HG03097 (cell line): Measurements from ENCODE around the gene TMEM54.

Experiments
- ATAC-seq: cut with Tn5 transposase; IDR thresholded peaks from one replicate; pipeline ENCODE4 v1.9.1; 2021; ENCODE audit not compliant: unreplicated experiment, low FRiP score

The TMEM54 gene

GRCh38 chr1:32867151-32867550 lies 34.0 kb downstream of the TMEM54 start:
- no peak for ATAC-seq

- ATAC-seq, result no peak
Observed at GRCh38 chr1:32865639-32866405, 35.4 kb downstream of the TMEM54 start.

DNA sequence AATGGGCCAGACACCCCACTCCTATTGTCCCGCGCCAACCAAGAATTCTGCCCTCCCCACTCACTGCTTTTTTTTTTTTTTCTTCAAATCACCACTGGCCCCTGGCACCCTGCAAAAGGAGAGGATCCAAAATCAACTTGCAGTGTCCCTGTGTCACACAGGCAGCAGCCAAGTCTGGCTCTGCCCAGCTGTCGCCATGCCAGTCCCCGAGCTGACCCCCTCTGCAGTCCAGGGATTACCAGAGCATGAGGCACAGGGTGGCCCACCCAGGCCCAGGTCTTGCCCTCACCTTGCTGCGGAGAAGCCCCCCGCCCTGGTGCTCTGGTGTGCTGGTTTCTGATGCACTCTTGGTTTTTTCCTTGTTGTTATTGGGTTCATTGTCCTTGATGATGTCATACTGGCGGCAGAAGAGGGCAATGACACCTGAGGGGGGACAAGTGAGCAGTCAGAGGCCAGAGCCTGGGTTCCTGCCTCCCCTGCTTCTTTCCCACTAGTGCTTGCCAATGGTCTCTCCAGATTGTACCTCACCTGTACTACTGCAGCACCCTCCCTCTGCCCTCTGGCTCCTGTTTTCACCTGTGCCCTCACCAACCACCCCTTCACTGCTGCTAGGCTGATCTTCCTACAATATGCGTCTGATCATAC lies 36.7 kb downstream of the TMEM54 start:
- ATAC-seq, result no peak

- ATAC-seq, result no peak
Observed at GRCh38 chr1:32863881-32864245, 37.3 kb downstream of the TMEM54 start.

- ATAC-seq, result no peak
Observed at GRCh38 chr1:32863218-32863880, 37.8 kb downstream of the TMEM54 start.

GRCh38 chr1:32861904-32862695 lies 39.1 kb downstream of the TMEM54 start:
- no peak for ATAC-seq

GRCh38 chr1:32860566-32860965 lies 40.6 kb downstream of the TMEM54 start:
- no peak for ATAC-seq

- no peak for ATAC-seq
Observed at GRCh38 chr1:32859915-32860314, 41.3 kb downstream of the TMEM54 start.

- no peak for ATAC-seq
Observed at GRCh38 chr1:32858791-32859190, 42.4 kb downstream of the TMEM54 start.

DNA sequence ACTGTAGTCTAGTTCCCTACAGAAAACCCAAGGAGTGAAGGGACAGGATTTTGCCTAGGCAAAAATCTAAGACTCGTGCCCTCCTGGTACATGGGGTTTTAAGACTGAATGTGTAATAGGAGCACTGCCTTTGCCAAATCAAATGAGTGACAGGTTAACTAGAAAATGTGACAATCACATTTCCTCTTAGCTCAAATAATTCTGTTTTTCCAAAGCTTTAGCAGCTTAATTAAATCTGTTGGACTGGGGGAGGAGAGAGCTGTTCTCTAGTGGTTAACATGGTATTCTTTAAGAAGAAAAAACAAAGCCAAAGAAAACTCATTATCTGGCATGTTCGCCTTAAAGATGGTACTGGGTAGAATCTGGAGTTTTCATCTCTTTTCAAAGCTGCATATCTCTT lies 43.1 kb downstream of the TMEM54 start:
- ATAC-seq, result no peak

DNA sequence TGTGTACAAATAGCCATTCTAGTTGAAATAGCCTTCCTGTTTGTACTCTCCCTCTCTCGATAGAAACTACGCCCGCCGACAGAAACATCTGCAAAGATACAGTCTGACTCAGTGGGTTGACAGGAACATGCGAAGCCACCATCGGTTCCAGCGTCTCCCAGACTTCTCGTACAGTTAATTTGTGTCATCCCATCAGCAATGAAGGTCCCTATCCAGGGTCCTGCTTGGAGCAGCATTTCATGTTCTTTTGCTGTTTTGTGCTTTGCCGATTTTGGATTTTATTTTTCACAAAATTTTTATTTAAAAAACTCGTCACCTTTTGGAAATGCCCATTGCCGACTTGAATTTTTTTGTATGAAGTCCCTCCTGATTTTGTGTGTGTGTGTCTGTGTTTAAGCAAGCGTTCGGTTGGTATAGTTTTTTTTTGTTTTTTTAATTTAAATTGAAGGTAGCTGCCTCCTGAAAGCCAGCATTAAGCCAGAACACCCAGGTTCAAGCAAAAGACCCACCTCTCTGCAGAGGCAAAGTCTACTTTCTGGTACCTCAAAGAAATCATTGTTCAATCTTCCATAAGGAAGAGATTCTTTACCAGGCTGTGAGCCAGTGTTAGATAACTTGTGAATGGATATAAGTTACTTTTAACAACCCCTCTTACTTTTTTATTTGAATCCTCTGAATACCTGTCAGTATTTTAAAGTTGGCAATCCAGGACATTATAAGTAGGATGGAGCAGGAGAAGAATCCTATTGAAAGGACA lies 45.1 kb downstream of the TMEM54 start:
- ATAC-seq, result no peak

GRCh38 chr1:32848354-32849063 lies 52.7 kb downstream of the TMEM54 start:
- no peak for ATAC-seq
